Endothelial cell of umbilical vein (primary cell): ENCODE measurements around the gene RFC3. TPM values are rescaled to one million over a fixed set of nuclear protein-coding genes. Genes with fewer than 3 reads are reported as not detected.

Experiments
- BruUV-seq: library from RNA; stranded (reverse); fragments of 400-500 nt; replicated peaks from 2 replicates; lab custom pipeline; 2021; lab: Mats Ljungman, UMichigan
- CTCF ChIA-PET: fragments of 300-600, 350-600 bp; sonication (Branson Sonifier 250); formaldehyde crosslinking; loops from one replicate; lab custom pipeline; 2021; ENCODE audit warnings: antibody characterized with exemption, inconsistent platforms; lab: Charles Lee
- POLR2A ChIA-PET: fragments of 300-600, 350-600 bp; sonication (Branson Sonifier 250); formaldehyde crosslinking; loops from one replicate; lab custom pipeline; 2021; ENCODE audit warnings: antibody characterized with exemption, inconsistent platforms; lab: Charles Lee
- DNase-seq: peaks from one replicate; pipeline ENCODE4 v3.0.0-alpha.2; 2011; ENCODE audit warnings: low read depth, low spot score
- FAIRE-seq: peaks from 2 replicates; lab custom pipeline; 2011; peaks lifted over from hg19 to GRCh38; lab: Jason Lieb, UNC
- H2AFZ ChIP-seq: 2 replicates; pipeline ENCODE4 v1.6.0; 2012; ENCODE audit warnings: low read depth, low read length, control low read depth, inconsistent platforms
- H3K27ac ChIP-seq: 2 replicates; pipeline ENCODE4 v1.5.1; 2011; ENCODE audit warnings: low read depth, mild to moderate bottlenecking, control low read depth, low read length, moderate library complexity; ENCODE audit not compliant: insufficient read depth
- H3K27me3 ChIP-seq, 2 experiments: 2 replicates each; pipeline versions ENCODE4 v1.6.0 to v1.6.1; 2011; ENCODE audit warnings: low read length in 2 of 2, mixed read lengths in 1 of 2; ENCODE audit not compliant: control insufficient read depth in 2 of 2, insufficient read depth in 2 of 2
- H3K36me3 ChIP-seq, 2 experiments: 2 replicates in 1 of 2; 3 replicates in 1 of 2; pipeline ENCODE4 v1.5.1; 2011; ENCODE audit warnings: low read length in 2 of 2, mild to moderate bottlenecking in 1 of 2, moderate library complexity in 1 of 2; ENCODE audit not compliant: control insufficient read depth in 2 of 2, insufficient read depth in 2 of 2; ENCODE audit errors: extremely low read depth in 1 of 2
- H3K4me1 ChIP-seq: 3 replicates; pipeline ENCODE4 v1.5.1; 2011; ENCODE audit warnings: mild to moderate bottlenecking, low read length; ENCODE audit not compliant: control insufficient read depth, insufficient read depth; ENCODE audit errors: extremely low read depth
- H3K4me2 ChIP-seq: 2 replicates; pipeline ENCODE4 v1.6.1; 2011; ENCODE audit warnings: low read length, control low read depth, mixed read lengths; ENCODE audit not compliant: insufficient read depth
- H3K4me3 ChIP-seq, 3 experiments: fragments of 200-600 bp in 1 of 3; sonication (generic), shearing (Covaris generic) in 1 of 3; replicated peaks in 1 of 3; 2 replicates each; pipeline ENCODE4 v1.5.1; 2011 to 2016; ENCODE audit warnings: control low read depth in 3 of 3, low read length in 3 of 3, mild to moderate bottlenecking in 2 of 3, inconsistent platforms in 1 of 3, low read depth in 1 of 3, moderate library complexity in 1 of 3; ENCODE audit not compliant: insufficient read depth in 1 of 3
- H3K79me2 ChIP-seq: 2 replicates; pipeline ENCODE4 v1.6.0; 2012; ENCODE audit warnings: low read length, inconsistent platforms; ENCODE audit not compliant: control insufficient read depth, insufficient read depth
- H3K9ac ChIP-seq: replicated peaks from 2 replicates; pipeline ENCODE3; 2011; ENCODE audit warnings: low read length, control low read depth; ENCODE audit not compliant: insufficient read depth; ENCODE audit errors: extremely low read depth
- H3K9me1 ChIP-seq: replicated peaks from 3 replicates; pipeline ENCODE4 v1.6.0; 2011; ENCODE audit warnings: mild to moderate bottlenecking, low read length; ENCODE audit not compliant: control insufficient read depth, insufficient read depth; ENCODE audit errors: extremely low read depth
- H3K9me3 ChIP-seq: replicated peaks from 2 replicates; pipeline ENCODE4 v1.5.1; 2012; ENCODE audit warnings: low read length, inconsistent platforms; ENCODE audit not compliant: control insufficient read depth, insufficient read depth
- H4K20me1 ChIP-seq: replicated peaks from 2 replicates; pipeline ENCODE3; 2011; ENCODE audit warnings: mild to moderate bottlenecking, low read length; ENCODE audit not compliant: control insufficient read depth, insufficient read depth; ENCODE audit errors: extremely low read depth
- CTCF ChIP-seq, 2 donors: IDR thresholded peaks; 1 replicate in 1 of 2; 2 replicates in 1 of 2; pipeline ENCODE4 v1.5.1; 2011; ENCODE audit warnings: low read length in 2 of 2, mild to moderate bottlenecking in 2 of 2, moderate library complexity in 2 of 2, control low read depth in 1 of 2, inconsistent platforms in 1 of 2, low read depth in 1 of 2; ENCODE audit not compliant: insufficient read depth in 1 of 2; ENCODE audit errors: extremely low read depth in 1 of 2
- EZH2 ChIP-seq: IDR thresholded peaks from 2 replicates; pipeline ENCODE4 v1.6.1; 2012; ENCODE audit warnings: borderline replicate concordance, low read depth, mild to moderate bottlenecking, moderate library complexity, low read length, inconsistent platforms; ENCODE audit not compliant: severe bottlenecking
- FOS ChIP-seq: IDR thresholded peaks from 2 replicates; pipeline ENCODE4 v1.6.1; 2011; ENCODE audit warnings: mild to moderate bottlenecking, low read length, moderate library complexity, borderline replicate concordance; ENCODE audit not compliant: insufficient read depth
- GATA2 ChIP-seq: IDR thresholded peaks from 2 replicates; pipeline ENCODE4 v1.7.0; 2011; ENCODE audit warnings: low read depth, mild to moderate bottlenecking, moderate library complexity, mixed read lengths, low read length; ENCODE audit not compliant: insufficient read length, insufficient read depth
- JUN ChIP-seq: IDR thresholded peaks from 2 replicates; pipeline ENCODE4 v1.6.1; 2011; ENCODE audit warnings: borderline replicate concordance, low read depth; ENCODE audit not compliant: insufficient read length, insufficient read depth
- MYC ChIP-seq: IDR thresholded peaks from one replicate; pipeline ENCODE4 v1.6.1; 2011; ENCODE audit warnings: mild to moderate bottlenecking, low read depth, low read length
- POLR2A ChIP-seq: IDR thresholded peaks from 2 replicates; pipeline ENCODE4 v1.6.1; 2012; ENCODE audit warnings: low read depth, mild to moderate bottlenecking, control low read depth, low read length
- POLR2AphosphoS5 ChIP-seq: IDR thresholded peaks from 2 replicates; pipeline ENCODE4 v1.6.1; 2012; ENCODE audit warnings: low read depth, mild to moderate bottlenecking, control low read depth, low read length, moderate library complexity; ENCODE audit not compliant: insufficient read depth
- dilution Hi-C: fragments of 300-500 bp; cut with MboI; formaldehyde crosslinking; loops from one replicate; pipeline ENCODE4 v1.15.0; 2019; ENCODE audit warnings: low sequenced_read_pairs; ENCODE audit not compliant: extremely low pct_ligation_motif_present
- intact Hi-C: fragments of 100-400 bp; cut with micrococcal nuclease; formaldehyde crosslinking; loops from one replicate; pipeline ENCODE4 v1.10.0; 2022
- polyA plus RNA-seq, 4 experiments: library from polyadenylated mRNA; depleted of rRNA in 3 of 4; stranded (reverse) in 3 of 4; unstranded in 1 of 4; fragments of >200 nt; gene quantifications; 2 replicates each; pipeline versions ENCODE4 v1.2.1 to v1.2.3, GENCODE V29; 2011 to 2012; ENCODE audit warnings: missing spikeins in 1 of 4
- total RNA-seq: library from RNA; stranded (reverse); gene quantifications from 2 replicates; pipeline ENCODE4 v1.2.3, GENCODE V29; 2021
- TF ChIP-seq, protein P1 (sequence below): IDR thresholded peaks from 2 replicates; pipeline ENCODE4 v1.6.1; 2011; ENCODE audit not compliant: insufficient read depth, insufficient read length

The RFC3 gene
- total and polyA plus RNA-seq, 2 donors (not counting 3 experiments of a cell fraction or from before 2014, with no cell fraction given) = 7.3 to 17.9 TPM

DNA sequence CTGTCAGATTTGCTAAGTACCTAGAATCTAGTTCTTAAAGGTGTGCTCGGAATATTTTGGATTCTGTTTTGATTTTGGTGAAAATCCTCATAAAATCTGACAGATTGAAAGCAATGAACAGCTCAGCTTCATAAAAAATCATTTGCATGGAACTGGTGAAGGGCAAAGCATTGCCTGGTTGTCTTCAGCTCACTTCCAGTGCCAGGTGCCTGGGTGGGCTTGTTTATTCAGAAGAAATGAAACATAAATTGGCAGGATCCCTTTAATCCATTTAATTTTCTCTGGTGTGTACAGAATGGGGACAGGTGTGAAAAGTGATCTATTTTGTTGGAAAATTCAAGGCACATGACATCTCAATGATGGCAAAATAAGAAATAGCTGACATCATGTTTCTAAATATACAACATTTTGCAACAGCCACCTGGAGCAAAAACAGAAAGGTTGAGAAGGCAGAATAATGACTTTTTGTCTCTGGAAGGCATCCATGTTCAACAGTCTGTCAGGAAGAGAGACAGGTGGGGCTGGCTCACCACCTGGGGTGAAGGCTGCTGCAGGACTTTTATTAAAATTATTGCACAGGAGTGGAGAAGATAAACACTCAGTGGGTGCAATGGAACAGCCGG, 52.2 kb downstream of the RFC3 start:
- Histone ChIP-seq H3K79me2 (no peaks in the 10 kb centered on the region), H3K4me2 (no peak overlapping the region), H2AFZ (no peak overlapping the region), H3K9me1 (no peaks in the 10 kb centered on the region), H3K27me3 (no peaks in the 10 kb centered on the region), H3K4me3 (no peak overlapping the region), H3K9me3 (no peaks in the 10 kb centered on the region), H3K36me3 (no peaks in the 10 kb centered on the region), H3K9ac (no peak overlapping the region), H3K27ac (no peak overlapping the region), H4K20me1 (no peaks in the 10 kb centered on the region), H3K4me1 (no peaks in the 10 kb centered on the region)
- dilution Hi-C loops = no loop called here
- POLR2A ChIA-PET = no interaction called here
- TF ChIP-seq POLR2AphosphoS5 = no peak
- no peak for TF ChIP-seq POLR2A
- TF ChIP-seq EZH2 = no peak
- TF ChIP-seq CTCF (IDR thresholded peaks at IDR 0.05; ENCODE audit: extremely low read depth in 1 of 2, insufficient read depth in 1 of 2, low read depth in 1 of 2, low read length in 2 of 2) = no peak
- TF ChIP-seq JUN = no peak
- no peak for TF ChIP-seq MYC
- no peak for TF ChIP-seq FOS
- TF ChIP-seq GATA2 = no peak
- TF ChIP-seq, protein P1, sequence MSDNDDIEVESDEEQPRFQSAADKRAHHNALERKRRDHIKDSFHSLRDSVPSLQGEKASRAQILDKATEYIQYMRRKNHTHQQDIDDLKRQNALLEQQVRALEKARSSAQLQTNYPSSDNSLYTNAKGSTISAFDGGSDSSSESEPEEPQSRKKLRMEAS = no peak
- no TSS peak for BruUV-seq
- DNase-seq = no peak
- CTCF ChIA-PET = interaction anchor here (1.5 to 1.6 kb wide), 2 partner anchors 60 to 70 kb away, joined by 5 to 6 read pairs; no protein-coding TSS in a partner anchor
- intact Hi-C loops = no loop called here
- FAIRE-seq = no peak
